Retina (tissue), 1 donor: ENCODE data around the gene NT5M.
A peak's percentile ranks its signal among the peaks of the same experiment; 100 is the strongest.

Experiments used
- DNase-seq: peaks from one replicate; pipeline ENCODE4 v3.0.0-alpha.2; 2016

NT5M gene

DNA sequence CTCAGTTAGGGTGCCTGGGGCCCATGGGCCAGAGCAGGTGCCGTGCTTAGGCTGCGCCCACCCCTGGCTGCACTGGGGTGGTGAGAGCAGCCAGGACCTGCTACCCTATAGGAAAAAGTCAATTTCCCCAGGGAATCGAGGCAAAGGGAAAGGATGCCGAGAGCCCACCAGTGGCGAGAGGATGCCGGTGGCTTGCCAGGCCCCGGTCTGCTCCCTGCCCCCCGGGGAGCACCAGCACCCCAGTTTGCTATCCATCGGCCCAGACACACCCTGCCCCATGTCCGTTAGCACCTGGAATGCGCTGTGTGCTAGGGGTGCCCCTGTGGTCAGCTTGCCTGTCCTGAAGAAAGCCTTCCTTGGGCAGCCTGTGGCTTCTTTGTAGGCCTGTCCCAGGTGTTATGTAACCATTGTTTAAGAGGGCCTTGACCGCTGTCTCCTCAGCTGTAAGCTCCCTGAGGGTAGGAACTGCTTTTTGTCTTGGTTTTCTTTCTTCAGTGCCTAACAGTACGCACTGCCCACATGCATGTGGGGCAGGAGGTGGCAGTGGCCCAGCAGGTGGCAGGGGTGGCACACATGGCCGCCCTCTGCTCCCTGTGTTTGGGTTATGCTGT, 40.8 kb downstream of the NT5M start:
- DNase-seq, result no peak

DNA sequence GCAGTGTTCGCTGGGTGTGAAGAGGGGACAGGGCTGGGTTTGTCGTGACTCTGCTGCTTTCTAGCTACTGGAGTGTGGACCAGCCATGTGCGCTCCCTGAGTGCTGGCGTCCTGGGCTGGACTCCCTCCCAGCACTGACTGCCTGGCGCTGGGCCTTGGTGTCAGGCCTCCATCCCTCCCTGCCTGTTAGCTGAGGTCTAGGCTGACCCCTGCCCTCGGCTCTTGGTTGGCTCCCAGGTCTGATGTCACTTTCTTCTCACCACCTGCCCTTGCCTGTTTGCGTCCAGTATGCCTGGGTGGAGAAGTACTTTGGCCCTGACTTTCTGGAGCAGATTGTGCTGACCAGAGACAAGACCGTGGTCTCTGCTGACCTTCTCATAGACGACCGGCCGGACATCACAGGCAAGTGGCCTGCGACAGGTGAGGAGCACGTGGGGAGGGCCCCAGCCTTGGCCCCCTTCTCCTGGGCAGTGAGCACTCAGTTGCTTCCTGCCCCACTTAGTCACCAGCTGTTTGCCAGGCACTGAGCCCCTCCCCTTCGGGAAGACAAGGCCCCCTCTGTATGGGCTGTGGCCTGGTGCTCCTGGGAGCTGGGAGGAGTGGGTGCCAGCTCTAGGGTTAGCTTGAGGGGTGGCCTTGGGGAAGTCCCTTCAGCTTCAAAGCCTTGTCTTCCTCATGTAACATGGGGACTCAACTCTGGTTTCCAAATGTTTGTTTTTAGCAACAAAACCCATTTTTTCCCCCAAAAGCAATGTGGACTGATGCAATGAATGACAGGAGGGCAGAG, 41.5 kb downstream of the NT5M start:
- no peak for DNase-seq

DNA sequence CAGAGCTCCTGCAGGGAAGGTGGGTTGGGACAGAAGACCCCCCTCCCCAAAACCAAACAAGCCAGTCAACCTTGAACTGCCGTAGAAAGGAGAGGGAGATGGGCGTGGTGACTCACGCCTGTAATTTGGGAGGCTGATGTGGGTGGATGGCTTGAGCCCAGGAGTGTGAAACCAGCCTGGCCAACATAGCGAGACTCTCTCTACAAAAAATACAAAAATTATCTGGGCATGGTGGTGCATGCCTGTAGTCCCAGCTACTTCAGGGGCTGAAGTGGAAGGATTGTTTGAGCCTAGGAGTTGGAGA, 42.1 kb downstream of the NT5M start:
- DNase-seq, result no peak

DNA sequence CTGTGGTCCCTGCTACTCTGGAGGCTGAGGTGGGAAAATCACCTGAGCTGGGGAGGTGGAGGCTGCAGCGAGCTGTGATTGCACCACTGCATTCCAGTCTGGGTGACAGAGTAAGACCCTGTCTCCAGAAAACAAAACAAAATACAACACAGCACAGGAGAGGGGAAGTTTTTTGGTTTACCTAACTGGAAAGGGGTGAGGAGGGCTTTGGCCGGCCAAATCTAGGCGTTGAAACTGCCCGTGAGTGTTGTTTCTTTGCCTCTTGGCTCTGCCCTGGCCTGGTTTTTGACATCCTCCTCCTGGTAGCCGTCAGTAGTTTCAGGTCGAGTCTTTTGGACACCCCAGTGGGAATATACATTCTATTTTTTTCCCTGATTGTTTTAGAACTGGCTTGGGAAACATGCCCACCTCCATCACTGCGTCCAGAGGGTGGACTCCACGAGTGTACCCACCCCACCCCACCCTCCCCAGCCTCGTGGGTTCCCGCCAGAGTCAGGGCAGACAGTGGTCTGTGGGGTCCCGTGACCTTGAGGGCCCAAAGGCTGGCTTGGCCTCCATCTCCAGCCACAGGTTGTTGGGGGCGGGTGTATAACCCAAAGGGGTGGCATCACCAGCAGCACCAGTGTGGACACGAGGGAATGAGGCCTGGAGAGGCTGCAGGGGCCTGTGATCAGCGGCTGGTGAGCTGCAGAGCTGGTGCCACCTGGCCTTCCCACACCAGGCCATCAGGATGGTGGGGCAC, 42.7 kb downstream of the NT5M start:
- DNase-seq, result no peak

DNA sequence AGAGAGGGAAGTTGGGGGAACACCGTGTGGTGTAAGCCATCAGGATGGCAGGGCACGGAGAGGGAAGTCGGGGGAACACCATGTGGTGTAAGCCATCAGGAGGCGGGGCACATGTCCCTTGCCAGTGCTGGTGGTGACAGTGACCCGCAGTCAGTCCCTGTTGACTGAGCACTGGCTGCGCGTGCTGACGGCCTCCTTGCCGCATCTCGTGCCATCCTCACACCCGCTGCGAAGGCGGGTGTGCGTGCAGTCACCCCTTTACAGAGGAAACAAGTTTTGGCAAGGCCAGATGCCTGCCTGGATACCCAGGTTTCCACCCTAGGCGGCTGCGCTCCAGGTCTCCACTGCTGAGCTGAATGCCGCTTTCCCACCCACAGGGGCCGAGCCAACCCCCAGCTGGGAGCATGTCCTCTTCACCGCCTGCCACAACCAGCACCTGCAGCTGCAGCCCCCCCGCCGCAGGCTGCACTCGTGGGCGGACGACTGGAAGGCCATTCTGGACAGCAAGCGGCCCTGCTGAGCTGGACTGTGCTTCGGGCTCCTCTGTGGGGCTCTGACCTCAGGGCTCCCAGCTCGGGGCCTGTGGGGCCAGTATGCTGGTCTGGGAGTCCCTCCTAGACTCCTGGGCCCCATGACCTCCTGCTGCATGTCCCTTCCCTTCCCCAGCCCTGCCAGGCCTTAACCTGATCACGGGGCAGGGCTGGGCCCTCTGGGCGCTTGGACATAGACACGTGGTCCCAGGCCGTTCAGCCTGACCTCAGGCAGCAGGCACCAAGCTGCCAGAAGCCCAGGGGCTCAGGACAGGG, 43.5 kb downstream of the NT5M start:
- DNase-seq, result no peak

DNA sequence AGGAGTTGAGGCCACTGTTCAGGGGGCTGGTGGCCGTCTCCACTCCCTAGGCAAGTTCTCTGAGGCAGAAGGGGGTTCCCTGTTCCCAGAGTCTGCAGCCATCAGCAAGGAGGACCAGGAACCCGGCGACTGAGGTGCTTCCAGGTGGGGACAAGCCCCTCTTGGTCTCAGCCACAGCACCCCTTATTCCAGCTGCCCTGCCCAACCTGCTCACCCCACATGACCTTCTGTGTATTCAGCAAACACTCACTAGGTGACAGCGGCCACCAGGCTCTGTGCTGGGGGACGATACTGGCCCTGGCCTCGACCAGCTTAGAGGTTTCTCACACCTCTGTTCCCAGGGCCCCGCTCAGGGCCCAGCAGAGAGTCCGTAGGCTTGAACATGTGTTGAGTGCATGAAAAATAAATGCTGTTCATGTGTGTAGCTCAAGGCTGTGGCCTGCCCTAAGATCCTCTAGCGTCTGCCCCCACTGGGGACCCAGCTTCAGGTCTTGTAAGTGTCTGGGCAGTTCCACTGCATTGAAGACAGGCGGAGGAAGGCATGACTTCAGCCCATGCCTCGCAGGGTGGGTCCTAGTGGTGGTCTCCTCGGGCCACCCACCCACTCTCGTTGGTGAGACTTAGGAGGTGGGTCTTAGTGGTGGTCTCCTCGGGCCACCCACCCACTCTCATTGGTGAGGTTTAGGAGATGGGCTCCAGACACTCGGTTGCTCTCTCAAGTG, 44.2 kb downstream of the NT5M start:
- DNase-seq, result no peak

DNA sequence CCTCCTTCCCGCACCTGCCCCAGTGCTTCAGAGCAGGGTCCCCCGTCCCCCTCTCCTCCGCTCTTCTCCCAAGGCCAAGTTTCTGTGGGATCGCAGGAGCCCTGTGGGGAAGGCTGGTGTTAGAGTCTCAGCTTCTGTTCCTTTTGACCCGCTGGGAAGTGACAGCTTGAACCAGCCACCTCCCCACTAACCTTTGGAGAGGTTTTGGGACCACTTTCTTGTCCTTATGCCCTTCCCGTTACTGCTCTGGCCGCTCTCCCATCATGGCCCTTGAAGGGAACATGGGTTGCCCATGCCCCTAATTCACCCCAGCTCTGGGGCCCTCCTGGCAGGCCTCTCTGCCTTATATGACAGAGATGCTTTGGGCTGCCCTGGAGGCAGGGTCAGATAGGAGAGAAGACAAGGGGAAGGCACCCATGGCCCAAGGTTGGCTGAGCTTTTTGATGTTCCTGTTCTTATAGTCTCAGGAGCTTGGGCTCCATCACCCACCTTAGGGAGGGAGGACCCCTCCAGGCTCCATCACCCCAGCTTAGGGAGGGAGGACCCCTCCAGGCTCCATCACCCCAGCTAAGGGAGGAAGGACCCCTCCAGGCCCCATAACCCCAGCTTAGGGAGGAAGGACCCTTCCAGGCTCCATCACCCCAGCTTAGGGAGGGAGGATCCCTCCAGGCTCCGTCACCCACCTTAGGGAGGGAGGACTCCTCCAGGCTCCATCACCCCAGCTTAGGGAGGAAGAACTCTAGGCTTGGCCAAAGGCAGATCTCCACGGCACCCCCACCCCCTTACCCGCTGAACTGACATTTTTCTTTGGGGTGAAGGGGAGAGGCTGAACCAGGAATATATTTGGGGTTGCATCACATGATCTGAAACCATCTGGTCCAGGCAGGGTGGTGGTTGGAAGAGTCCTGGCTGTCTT, 45.0 kb downstream of the NT5M start:
- no peak for DNase-seq

DNA sequence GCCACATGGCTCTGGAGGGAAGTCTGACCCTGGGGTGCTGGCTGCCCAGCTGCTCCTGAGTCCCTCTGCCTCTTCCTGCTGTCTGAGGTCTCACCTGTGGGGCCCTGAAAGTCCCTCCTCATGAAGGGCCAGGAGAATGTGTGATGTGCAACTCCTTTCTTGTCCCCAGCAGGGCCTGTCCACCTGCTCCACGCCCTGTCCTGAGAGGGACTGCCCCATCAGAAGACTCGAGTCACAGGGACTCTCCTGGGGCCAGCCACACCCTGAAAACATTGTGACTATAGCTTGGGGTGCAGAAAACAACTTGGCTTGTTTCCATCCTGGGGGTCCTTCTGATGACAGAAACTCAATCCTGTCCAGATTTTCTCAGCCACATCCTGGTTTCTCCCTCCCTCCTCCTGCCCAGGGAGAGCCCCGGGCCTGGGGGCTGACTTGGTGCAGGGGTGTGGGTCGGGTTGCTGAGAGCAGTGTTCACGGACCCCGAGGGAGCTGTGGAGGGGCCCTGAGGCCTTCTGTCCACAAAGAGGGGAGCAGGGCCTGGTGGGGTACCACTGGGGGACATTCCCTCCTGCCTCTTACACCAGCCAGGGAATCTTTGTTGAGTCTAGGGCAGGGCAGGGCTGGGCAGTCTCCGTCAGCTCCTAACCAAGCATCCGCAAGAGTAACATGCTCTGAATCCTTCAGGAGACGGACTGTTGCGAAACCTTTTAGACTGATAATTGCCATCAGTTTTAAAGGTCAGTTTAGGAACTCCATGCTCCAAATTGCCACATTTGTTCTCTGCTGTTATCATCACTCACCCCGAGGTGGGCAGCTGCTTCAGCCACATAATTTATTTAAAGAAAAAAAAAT, 45.9 kb downstream of the NT5M start:
- DNase-seq, result peak; percentile 18

DNA sequence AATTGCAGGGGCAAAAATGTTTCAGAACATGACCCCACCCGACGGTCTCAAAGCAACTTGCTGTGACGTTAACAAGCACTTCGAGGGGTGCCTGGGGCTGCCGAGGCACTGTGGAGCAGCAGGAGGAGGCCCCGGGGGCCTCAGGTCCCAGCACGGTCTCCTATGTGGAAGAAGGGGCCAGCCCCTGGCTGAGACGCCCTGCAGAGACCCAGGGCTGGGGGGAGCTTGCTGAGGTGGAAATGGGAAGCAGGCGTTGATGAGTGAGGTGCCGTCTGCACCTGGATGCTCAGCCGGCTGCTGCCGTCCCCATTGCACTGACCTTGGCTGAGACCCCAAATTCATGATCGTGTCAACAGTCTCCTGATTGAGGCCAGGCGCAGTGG, 46.5 kb downstream of the NT5M start:
- no peak for DNase-seq

DNA sequence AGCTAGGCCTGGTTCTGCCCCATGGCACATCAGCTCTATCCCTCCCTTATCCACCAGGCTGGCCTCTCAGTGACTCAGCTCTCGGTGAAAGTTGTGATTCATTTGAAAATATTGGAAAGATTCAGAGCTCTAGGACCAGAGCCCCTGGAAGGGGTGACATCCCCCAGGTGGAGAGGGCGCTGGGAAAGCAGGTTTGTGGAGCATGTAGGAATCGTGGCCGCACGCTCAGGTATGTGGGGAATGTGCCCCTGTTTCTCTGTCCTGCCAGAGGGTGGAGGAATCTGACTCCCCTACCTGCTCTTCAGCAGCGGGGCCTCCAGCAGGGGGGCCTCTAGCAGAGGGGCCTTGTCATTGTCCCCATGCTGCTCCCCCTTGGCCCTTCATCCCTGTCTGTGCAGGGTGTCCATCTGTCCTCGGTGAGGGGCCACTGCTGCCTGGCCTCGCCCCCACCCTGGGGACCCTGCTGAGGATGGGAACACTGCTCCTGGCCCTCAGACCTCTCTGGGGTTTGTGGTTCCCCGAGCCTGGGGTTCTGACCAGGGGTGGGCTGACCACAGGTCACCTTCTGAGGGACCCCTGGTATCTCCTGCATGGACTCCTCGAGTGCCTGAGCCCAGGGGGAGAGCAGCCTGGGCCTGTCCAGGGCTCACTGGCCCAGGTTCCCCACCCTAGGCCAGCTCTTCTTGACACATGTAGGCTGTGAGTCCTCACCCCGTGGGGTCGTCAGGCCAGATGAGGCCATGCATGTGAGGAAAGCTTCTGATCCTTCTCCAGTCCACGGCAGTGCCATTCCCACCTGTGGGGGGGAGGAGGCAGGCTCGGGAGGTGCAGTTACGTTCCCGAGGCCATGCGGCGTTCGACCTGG, 47.5 kb downstream of the NT5M start:
- DNase-seq, result no peak

DNA sequence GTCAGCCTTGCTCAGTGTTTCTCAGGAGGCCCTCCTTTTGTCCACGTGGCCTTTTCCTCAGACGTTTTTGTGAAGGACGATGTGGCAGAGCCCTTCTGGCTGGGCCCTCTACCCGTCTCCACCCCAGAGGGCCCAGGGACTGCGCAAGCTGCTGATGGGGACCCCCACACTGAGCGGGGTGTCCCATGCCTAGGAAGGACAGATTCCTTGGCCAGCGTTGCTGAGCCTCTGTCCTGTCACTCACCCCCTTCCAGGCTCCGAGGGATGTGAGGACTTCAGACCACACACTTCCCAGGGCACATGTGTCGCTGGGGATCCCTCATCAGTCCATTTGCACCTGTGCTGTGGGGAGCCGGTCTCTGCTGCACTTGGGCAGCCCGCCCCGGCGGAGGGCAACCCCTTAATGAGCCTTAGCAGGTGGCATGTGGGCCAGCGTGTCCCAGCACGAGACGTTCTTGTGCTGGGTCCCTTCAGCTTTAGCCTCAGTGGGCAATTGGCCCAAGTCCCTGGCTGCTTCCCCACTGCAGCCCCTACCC, 48.3 kb downstream of the NT5M start:
- peak; percentile 26 for DNase-seq

DNA sequence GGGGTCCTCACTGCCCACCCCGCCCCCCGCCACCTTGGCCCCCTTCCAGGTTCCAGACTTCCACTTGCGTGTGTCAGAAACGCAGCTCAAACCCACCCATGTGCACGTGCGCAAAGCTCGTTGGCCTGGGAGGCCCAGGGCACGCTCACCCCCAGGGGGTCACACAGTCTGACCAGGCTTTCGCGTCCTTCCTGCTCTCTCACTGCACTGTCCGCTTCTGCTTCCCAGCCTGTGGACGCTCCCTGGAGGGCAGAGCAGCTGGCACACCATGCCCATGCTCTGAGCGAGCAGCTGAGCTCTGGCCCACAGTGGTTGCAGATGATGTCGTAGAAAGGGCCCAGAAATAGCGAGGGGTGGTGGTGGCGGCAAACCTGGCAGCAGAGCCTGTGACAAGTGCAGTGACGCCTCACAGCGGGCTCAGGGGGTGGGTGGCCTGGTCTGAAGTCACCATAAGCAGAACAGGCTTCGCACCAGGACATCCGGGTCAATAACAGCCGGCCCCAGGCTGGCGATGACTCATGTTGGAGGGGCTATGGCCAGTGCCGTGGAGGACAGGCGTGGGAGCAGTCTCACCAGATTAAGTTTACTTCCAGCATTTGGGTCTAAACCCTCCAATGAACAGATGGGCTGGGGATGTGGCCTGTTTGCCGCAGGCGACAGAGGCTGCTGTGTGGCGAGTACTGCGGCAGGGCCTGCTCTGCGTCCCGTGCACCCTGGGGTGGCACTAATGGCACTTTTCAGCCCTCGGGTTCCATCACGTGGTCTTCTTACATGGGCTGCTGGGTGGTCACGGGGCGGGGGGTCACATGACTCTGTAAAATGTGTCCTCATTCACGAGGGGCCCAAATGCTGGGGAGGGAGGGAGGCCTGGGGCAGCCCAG, 49.0 kb downstream of the NT5M start:
- DNase-seq, result peak; percentile 81

DNA sequence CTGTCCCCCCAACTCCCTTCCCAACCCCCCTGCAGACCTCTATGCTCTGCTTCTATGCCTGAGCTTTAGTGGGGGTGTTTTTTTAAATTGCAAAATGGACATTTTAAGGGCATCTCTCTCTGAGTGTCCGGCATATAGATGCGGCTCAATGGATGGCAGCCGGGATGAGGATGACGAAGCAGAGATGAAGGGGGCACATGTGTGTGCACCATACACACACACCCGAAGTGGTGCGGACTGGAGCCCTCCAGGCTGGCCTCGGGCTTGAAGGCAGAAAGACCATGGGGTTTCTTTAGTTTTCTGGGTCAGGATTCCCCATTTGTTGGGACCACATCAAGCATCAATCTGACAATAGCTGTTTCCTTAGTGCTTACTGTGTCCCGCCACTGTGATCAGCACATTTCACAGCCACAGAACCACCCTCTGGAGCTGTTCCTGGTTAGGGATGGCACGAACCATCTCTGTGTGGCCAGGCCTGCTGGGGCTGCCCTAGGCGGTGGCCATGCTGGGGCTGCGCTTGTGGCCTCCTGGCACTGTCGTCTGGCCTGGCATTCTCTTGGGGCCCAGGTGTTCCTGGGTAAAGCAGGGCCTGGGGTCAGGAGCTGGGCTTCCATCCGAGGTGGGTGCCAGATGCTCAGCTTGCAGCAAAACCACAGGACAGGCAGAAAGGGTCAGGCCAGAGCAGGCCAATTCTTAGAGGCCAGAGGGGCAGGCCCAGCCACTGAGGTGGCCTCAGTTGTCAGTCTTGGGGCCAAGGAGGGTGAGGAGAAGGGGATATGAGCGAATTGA, 49.9 kb downstream of the NT5M start:
- DNase-seq, result no peak

DNA sequence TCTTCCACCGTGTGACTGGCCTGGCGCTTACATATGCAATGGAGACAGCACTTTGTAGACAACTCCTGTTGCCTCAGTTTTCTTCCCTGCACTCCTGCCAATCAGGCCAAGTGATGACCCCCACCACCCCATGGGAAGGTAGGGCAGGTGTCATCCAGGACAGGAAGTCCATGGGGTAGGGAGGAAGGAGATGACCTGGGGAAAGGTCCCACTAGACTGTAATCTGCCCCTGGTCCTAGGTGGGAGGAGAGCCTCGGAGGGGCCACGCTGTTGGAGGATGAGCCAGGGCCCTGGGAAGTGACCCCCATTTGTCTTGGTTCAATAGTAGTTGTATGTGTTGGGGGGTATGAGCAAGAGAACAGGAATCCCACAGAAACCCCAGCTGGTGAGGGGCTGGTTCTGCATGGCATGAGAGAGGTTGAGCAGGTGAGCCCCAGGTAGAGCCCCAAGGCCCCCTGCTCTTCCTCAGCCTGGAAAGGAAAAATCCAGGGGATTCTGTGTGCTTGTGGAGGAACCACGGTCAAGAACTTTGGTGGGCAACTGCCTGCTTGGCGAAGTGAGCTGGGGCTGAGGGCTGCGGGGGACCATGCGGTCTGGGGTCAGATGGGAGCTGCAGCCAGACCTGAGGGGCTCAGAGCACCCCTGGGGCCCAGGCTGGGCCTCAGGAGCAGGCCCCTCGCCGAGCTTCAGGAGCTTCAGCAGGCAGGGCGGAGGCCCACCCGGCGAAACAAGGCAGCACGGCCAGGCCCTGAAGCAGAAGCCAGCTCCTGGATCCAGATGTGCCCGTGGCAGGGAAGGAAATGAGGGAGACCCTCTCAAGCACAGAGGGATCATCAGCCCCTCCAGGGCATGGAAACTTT, 50.7 kb downstream of the NT5M start:
- DNase-seq, result no peak

DNA sequence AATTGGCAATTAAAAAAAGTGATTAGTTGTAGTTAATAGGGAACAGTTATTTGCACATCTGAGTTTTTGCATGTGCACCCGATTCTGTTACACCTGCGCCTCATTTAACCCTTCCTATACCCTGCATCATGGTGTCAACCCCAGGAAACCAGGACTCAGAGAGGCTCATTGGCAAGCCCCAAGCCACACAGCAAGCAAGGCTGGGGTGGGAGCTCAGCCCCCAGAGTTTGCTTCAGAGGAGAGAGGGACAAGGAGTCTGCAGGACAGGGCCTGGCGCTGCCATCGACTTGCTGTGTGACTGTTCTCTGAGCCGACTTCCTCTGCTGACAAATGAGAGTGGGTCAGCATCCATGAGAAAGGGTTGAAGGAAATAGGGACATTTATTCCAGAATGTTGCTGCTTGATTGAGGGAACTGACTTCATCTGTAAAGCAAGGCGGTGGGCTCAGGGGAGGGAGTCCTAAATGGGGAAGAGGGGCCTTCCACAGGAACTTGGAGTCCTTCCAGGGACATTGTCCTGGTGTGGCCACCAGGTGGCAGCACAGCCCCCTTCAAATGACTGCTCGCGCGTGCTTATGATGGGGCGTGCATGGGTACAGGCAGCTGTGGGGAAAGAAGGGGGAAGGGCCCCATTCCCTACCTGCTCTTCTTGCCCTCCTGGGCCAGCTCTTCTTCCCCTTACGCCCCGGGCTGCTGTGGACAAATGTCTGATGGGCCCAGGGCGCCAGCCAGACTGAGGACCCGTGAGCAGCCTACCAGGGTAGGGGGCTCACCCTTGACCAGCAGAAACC, 51.6 kb downstream of the NT5M start:
- DNase-seq, result peak; percentile 88

DNA sequence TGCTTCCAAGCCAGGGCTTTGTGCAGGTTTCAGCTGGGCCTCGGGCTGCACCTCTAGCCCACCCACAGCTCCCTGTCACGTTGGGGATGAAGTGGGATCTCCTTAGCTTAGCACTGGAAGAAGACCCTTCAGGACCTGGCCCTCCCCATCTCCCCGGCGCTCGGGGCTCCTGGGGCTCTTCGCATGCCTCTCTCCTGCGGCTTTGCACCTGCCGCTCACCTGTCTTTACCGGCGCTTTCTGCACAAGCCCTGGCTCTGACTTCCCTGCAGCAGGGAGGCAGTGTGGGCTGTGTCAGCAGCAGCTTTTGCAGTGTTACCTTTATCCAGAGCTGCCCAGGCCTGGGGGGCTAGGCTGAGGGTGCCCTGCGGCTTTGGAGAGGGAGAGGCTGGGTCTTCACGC, 52.3 kb downstream of the NT5M start:
- DNase-seq, result no peak
